Gastroesophageal sphincter (tissue), 4 donors: ENCODE data around the gene CRELD2. TPM values are rescaled to one million over a fixed set of nuclear protein-coding genes. Genes with fewer than 3 reads are reported as not detected.
A peak's percentile ranks its signal among the peaks of the same experiment; 100 is the strongest.

Experiments
- ATAC-seq: fragments of 150-250 bp; one replicate; pipeline ENCODE4 v1.9.1; 2016; ENCODE audit warnings: mild to moderate bottlenecking, moderate library complexity
- H3K27ac ChIP-seq, 4 donors: fragments of 200-600 bp; sonication (generic) in 3 of 4; 1 replicate in 3 of 4; 2 replicates in 1 of 4; pipeline ENCODE4 v1.5.1; 2016 to 2019
- H3K27me3 ChIP-seq: fragments of 200-600 bp; sonication (generic); one replicate; pipeline ENCODE4 v1.5.1; 2019
- H3K36me3 ChIP-seq, 2 donors: fragments of 200-600 bp; sonication (generic); one replicate each; pipeline ENCODE4 v1.5.1; 2019; ENCODE audit warnings: control low read depth in 1 of 2
- H3K4me1 ChIP-seq, 3 donors: fragments of 200-600 bp; sonication (generic); 1 replicate in 2 of 3; 2 replicates in 1 of 3; pipeline ENCODE4 v1.5.1; 2016 to 2019; ENCODE audit warnings: control low read depth in 2 of 3
- H3K4me3 ChIP-seq, 2 donors: fragments of 200-600 bp; sonication (generic); one replicate each; pipeline ENCODE4 v1.5.1; 2019; ENCODE audit warnings: mild to moderate bottlenecking in 1 of 2, moderate library complexity in 1 of 2
- H3K9me3 ChIP-seq, 3 donors: fragments of 200-600 bp; sonication (generic); one replicate each; pipeline ENCODE4 v1.5.1; 2017 to 2019; ENCODE audit warnings: control low read depth in 2 of 3
- EP300 ChIP-seq: sonication (generic); formaldehyde crosslinking; IDR thresholded peaks from one replicate; pipeline ENCODE4 v1.6.1; 2017; ENCODE audit warnings: antibody characterized with exemption, mild to moderate bottlenecking
- POLR2A ChIP-seq, 2 donors: fragments of 450-650 bp; IDR thresholded peaks; one replicate each; pipeline ENCODE4 v1.6.1; 2017; ENCODE audit warnings: antibody characterized with exemption in 2 of 2, mild to moderate bottlenecking in 2 of 2, moderate library complexity in 1 of 2
- POLR2AphosphoS5 ChIP-seq: sonication (generic); formaldehyde crosslinking; IDR thresholded peaks from one replicate; pipeline ENCODE4 v1.6.1; 2017; ENCODE audit warnings: antibody characterized with exemption
- WGBS, 2 donors: methylation state at CpG; one replicate each; pipeline ENCODE4 v1.1.5; 2018; ENCODE audit warnings: low coverage in 1 of 2; 5-methylcytosine and 5-hydroxymethylcytosine counted together
- total RNA-seq, 4 donors: library from RNA; depleted of rRNA; stranded (reverse); fragments of >200 nt; gene quantifications; one replicate each; pipeline ENCODE4 v1.1.0, GENCODE V29; 2016
- TF ChIP-seq, protein P1 (sequence below), 4 experiments: fragments of 200-600 bp in 2 of 4; fragments of 450-650 bp in 2 of 4; sonication (generic) in 1 of 4; IDR thresholded peaks; one replicate each; pipeline ENCODE4 v1.5.1; 2017 to 2019; ENCODE audit warnings: antibody characterized with exemption in 4 of 4, mild to moderate bottlenecking in 2 of 4, moderate library complexity in 2 of 4

CRELD2 gene
- total RNA-seq, 4 donors from 2014 or later, result 21.9 to 36.2 (median 30.9) TPM

DNA sequence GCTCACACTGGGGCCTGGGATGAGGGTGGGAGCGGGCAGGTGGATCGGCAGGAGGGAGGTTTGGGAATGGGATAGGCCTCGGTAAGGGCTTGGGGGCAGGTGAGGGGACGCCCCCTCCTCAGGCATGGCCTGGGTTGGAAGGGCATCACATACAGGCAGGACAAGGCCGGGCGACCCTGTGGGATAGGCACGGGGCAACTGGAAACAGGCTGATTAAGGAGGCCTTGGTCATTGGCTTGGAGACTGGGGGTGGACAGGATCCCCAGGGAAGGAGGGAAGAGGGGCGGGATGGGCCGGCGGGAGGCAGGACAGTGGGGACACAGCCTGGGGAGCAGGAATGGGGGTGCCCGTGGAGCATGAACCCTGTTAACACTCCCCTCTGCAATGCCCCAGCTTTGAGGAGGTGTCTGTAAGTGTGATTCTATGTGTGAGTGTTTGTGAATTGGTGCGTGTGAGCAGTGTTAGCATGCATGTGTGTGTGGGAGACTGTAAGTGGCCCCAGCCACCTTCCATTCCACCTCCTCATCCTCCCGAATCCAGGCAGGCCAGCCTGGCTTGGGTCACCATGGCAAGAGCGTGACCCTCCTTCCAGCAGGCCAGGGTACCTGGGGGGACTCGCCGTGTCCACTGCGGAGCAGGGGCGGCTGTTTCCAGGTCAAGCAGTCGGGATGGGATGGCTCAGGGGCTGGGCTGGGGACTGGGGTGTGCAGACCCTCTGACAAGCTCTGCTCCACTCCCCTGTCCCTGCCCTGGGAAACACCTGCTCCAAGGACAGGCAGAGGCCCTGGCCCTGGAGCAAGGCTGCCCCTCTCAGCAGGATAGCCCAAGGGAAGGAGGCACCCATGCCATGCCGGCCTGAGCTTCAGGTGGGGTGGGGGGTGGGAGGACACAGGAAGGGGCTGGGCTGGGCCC is 38.7 kb downstream of the CRELD2 start:
- H3K4me1 ChIP-seq, result peaks cover 0 to 57% (median 15%) of the 10 kb centered on the region in 3 donors
- no peak for ATAC-seq
- no peak overlapping the region for H3K4me3 ChIP-seq
- 86 to 92% methylated on average over 7 to 11 of the region's 20 CpGs for WGBS, 2 donors
- no peak overlapping the region for H3K27ac ChIP-seq
- TF ChIP-seq POLR2AphosphoS5 (no peak), EP300 (no peak)
- TF ChIP-seq, protein P1, sequence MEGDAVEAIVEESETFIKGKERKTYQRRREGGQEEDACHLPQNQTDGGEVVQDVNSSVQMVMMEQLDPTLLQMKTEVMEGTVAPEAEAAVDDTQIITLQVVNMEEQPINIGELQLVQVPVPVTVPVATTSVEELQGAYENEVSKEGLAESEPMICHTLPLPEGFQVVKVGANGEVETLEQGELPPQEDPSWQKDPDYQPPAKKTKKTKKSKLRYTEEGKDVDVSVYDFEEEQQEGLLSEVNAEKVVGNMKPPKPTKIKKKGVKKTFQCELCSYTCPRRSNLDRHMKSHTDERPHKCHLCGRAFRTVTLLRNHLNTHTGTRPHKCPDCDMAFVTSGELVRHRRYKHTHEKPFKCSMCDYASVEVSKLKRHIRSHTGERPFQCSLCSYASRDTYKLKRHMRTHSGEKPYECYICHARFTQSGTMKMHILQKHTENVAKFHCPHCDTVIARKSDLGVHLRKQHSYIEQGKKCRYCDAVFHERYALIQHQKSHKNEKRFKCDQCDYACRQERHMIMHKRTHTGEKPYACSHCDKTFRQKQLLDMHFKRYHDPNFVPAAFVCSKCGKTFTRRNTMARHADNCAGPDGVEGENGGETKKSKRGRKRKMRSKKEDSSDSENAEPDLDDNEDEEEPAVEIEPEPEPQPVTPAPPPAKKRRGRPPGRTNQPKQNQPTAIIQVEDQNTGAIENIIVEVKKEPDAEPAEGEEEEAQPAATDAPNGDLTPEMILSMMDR (IDR thresholded peaks at IDR 0.05), result no peak
- H3K36me3 ChIP-seq, result no peaks in the 10 kb centered on the region
- no peaks in the 10 kb centered on the region for H3K9me3 ChIP-seq
- H3K27me3 ChIP-seq, result no peaks in the 10 kb centered on the region

DNA sequence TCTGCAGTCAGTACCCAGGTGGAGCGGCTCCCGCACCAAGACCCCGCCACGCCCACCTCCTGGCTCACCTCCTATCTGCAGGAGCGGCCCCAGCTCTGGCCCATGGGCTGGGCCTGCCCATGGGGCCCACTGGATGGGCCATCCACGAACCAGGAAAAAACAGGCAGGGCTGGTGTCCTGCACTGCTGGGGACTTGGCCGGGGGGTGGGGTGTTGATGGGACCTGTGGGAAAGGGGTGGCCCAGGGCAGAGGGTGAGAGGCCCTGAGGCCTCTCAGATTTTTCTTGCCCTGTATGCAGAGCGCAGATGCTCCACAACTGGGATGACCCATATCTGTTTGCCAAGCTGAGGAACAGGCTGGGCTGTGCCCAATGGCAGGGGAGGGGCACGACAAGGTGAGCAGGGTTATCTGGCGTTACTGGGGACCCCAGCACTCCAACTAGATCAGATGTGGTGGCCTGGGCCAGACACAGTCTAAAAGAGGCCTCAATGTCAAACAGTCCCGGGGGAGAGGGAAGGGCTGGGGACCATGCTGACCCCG is 39.5 kb downstream of the CRELD2 start:
- Histone ChIP-seq H3K27me3 (no peaks in the 10 kb centered on the region), H3K9me3 (no peaks in the 10 kb centered on the region), H3K27ac (no peak overlapping the region), H3K4me1 (peaks cover 0 to 56% (median 14%) of the 10 kb centered on the region in 3 donors), H3K4me3 (no peak overlapping the region), H3K36me3 (peaks cover 0 to 4% of the 10 kb centered on the region in 2 donors)
- no peak for ATAC-seq
- TF ChIP-seq POLR2A (IDR thresholded peaks at IDR 0.05) (no peak), EP300 (no peak), POLR2AphosphoS5 (no peak)
- TF ChIP-seq, protein P1 (IDR thresholded peaks at IDR 0.05), result no peak
- 83% methylated on average over 1 of the region's 12 CpGs; no CpG with 5 or more reads in 1 of the 2 donors for WGBS, 2 donors

DNA sequence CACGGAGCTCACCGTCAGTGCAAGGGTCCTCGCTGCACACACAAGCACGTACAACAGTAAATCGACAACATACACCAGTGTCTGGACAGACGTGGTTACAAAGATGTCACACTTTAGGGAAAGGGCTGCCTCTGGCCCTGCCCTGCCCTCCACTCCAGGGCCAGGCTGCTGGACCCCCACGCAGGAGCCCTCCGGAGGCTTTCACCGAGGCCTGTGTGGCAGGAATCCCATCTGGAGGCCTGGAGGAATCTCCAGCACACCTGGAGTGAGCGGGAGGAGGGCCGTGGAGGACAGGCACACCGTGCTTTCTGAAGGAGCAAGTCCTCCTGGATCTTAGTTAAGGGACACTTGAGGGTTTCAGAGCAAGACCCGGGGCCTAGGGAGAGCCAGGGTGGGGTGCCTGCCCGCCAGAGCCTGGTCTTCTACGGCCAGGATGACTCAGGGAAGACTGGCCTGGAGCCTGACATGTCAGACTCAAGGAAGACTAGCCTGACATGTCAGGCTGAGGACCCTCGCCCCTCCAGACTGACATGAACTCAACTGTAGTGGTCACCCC is 40.0 kb downstream of the CRELD2 start:
- Histone ChIP-seq H3K9me3 (no peaks in the 10 kb centered on the region), H3K27me3 (no peaks in the 10 kb centered on the region), H3K4me1 (peaks cover 0 to 56% (median 15%) of the 10 kb centered on the region in 3 donors), H3K36me3 (peaks cover 0 to 10% of the 10 kb centered on the region in 2 donors), H3K4me3 (no peak overlapping the region), H3K27ac (no peak overlapping the region)
- 65 to 88% methylated on average over 6 to 7 of the region's 16 CpGs for WGBS, 2 donors
- no peak for TF ChIP-seq POLR2A (IDR thresholded peaks at IDR 0.05)
- TF ChIP-seq EP300, result no peak
- TF ChIP-seq POLR2AphosphoS5, result no peak
- TF ChIP-seq, protein P1 (IDR thresholded peaks at IDR 0.05), result no peak
- ATAC-seq, result no peak

DNA sequence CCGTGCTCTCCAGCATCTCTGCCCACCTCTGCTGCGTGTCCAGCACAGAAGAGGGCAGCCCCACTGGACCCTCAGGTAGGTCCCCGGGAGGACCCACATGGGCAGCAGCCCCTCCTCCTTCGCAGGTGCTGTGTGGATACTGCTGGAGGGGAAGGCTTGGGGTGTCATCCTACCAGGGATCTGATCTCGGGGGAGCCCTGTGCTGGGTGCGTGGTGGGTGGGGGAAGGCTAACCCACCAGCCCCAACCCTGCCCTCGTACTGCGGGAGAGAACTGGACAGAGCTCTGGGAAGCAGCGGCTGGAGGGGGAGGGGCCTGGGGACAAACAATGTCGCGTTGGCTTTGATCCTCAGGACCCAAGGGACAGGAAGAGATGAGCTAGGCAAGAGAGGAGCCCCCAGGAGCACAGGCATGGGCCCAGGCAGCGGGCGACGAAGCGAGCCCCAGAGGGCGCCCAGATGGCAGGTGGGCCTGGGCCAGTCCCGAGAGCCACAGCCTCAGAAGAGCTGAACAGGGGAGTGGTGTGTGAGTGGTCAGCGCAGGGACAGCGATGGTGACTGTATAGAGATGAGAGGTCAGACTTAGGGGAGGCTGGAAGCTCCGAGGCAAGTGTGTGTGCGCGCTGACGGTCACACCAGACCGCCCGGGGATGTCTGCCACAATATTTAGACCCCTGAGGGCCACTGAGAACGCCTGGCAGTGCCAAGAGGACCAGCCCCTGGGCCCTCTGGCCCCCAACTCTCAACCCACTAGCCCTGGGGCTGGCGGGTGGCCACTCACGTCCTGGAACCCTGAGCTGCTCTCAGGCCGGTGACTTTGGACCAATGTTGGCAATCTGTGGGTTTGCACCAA is 40.7 kb downstream of the CRELD2 start:
- ATAC-seq, result no peak
- TF ChIP-seq EP300, result no peak
- TF ChIP-seq, protein P1 (IDR thresholded peaks at IDR 0.05), result no peak
- TF ChIP-seq POLR2AphosphoS5, result no peak
- TF ChIP-seq POLR2A (IDR thresholded peaks at IDR 0.05), result no peak
- Histone ChIP-seq H3K36me3 (peaks cover 0 to 17% of the 10 kb centered on the region in 2 donors), H3K4me3 (peak overlapping the region in 1 of 2 donors; percentile 97), H3K9me3 (no peaks in the 10 kb centered on the region), H3K27ac (peak overlapping the region in 3 of 4 donors; percentile 96 to 98 (median 97)), H3K4me1 (peaks cover 0 to 56% (median 17%) of the 10 kb centered on the region in 3 donors), H3K27me3 (no peaks in the 10 kb centered on the region)
- 76 to 78% methylated on average over 9 to 12 of the region's 29 CpGs for WGBS, 2 donors
